Measurements from ENCODE around the gene SLC16A10.
"Not testable (repeated sequence)": the region's sequence is repeated elsewhere in the genome, so short reads cannot be mapped to it uniquely, and the experiment has no call there.

Gene SLC16A10

DNA sequence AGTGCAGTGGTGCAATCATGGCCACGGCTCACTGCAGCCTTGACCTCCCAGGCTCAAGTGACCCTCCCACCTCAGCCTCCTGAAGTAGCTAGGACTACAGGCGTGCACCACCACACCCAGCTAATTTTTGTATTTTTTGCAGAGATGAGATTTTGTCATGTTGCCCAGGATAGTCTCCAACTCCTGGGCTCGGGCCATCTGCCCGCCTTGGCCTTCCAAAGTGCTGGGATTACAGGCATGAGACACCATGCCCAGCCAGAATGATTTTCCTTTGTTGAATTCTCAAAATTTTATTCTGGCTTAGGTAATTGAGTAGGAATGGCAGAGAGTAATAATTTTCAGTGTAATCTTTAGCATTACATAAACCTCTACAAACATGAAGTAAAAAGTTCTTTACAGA, 37.1 kb downstream of the SLC16A10 start:
- no peak for DNase-seq
- Histone ChIP-seq H3K36me3 (ENCODE audit: control insufficient read depth, insufficient read depth, low read length) (no peaks in the 10 kb centered on the region), H3K27ac (ENCODE audit: insufficient read depth, low read length, poor library complexity, severe bottlenecking) (no peak overlapping the region), H3K4me1 (ENCODE audit: control insufficient read depth, insufficient read depth, low read length, poor library complexity, severe bottlenecking) (no peaks in the 10 kb centered on the region), H3K4me3 (ENCODE audit: insufficient read depth, low read depth, low read length, poor library complexity, severe bottlenecking) (no peak overlapping the region), H3K9me3 (ENCODE audit: control insufficient read depth, low read length) (no peaks in the 10 kb centered on the region), H3K27me3 (replicated peaks; ENCODE audit: control insufficient read depth, insufficient read depth, low read length, poor library complexity, severe bottlenecking) (no peaks in the 10 kb centered on the region)

DNA sequence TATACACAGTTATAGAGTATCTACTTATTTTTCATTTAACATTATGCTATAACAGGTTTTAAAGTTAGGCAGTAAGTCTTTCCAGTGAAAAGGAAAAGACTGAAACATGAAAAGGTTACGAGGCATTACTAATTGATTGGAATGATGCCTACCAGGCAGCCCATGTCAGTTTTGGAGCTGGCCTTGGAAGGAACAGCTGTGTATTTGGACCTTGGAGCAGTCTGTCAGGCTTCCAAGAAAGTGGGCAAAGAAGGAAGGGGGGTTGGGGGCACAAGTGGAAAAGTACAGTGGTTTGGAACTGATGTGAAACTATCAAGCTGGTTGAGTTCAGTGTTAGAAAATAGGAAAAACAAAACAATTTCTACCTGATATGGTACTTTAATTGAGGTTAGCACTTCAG, 41.7 kb downstream of the SLC16A10 start:
- H3K27me3 ChIP-seq (replicated peaks; ENCODE audit: control insufficient read depth, insufficient read depth, low read length, poor library complexity, severe bottlenecking), result no peaks in the 10 kb centered on the region
- no peak for DNase-seq
- H3K4me1 ChIP-seq (ENCODE audit: control insufficient read depth, insufficient read depth, low read length, poor library complexity, severe bottlenecking), result no peaks in the 10 kb centered on the region
- no peaks in the 10 kb centered on the region for H3K9me3 ChIP-seq (ENCODE audit: control insufficient read depth, low read length)
- H3K4me3 ChIP-seq (ENCODE audit: insufficient read depth, low read depth, low read length, poor library complexity, severe bottlenecking), result no peak overlapping the region
- no peak overlapping the region for H3K27ac ChIP-seq (ENCODE audit: insufficient read depth, low read length, poor library complexity, severe bottlenecking)
- no peaks in the 10 kb centered on the region for H3K36me3 ChIP-seq (ENCODE audit: control insufficient read depth, insufficient read depth, low read length)

GRCh38 chr6:111131018-111131417, 43.7 kb downstream of the SLC16A10 start:
- not testable (repeated sequence) for H3K27ac ChIP-seq (ENCODE audit: insufficient read depth, low read length, poor library complexity, severe bottlenecking); H3K36me3 ChIP-seq (ENCODE audit: control insufficient read depth, insufficient read depth, low read length); H3K27me3 ChIP-seq (replicated peaks; ENCODE audit: control insufficient read depth, insufficient read depth, low read length, poor library complexity, severe bottlenecking); DNase-seq; H3K9me3 ChIP-seq (ENCODE audit: control insufficient read depth, low read length); H3K4me1 ChIP-seq (ENCODE audit: control insufficient read depth, insufficient read depth, low read length, poor library complexity, severe bottlenecking); H3K4me3 ChIP-seq (ENCODE audit: insufficient read depth, low read depth, low read length, poor library complexity, severe bottlenecking)

DNA sequence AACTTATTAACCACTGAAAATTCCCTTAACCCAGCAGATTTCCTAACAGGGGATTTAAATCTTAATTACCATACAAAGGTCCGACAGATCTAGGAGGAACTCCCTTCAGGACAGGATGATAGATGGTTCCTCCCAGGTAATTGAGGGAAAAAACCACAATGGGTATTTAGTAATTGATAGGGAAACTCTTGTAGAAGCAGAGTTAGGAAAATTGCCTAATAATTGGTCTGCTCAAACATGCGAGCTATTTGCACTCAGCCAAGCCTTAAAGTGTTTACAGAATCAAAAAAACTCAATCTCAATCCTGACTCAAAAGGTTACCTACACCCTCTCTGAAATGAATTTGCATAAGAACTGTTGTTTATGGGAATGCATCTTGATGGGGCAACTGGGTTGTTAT, 45.4 kb downstream of the SLC16A10 start:
- H3K4me1 ChIP-seq (ENCODE audit: control insufficient read depth, insufficient read depth, low read length, poor library complexity, severe bottlenecking); H3K4me3 ChIP-seq (ENCODE audit: insufficient read depth, low read depth, low read length, poor library complexity, severe bottlenecking); H3K36me3 ChIP-seq (ENCODE audit: control insufficient read depth, insufficient read depth, low read length); H3K9me3 ChIP-seq (ENCODE audit: control insufficient read depth, low read length); DNase-seq; H3K27ac ChIP-seq (ENCODE audit: insufficient read depth, low read length, poor library complexity, severe bottlenecking); H3K27me3 ChIP-seq (replicated peaks; ENCODE audit: control insufficient read depth, insufficient read depth, low read length, poor library complexity, severe bottlenecking): not testable (repeated sequence)

GRCh38 chr6:111134236-111134869, 47.0 kb downstream of the SLC16A10 start:
- H3K27ac ChIP-seq (ENCODE audit: insufficient read depth, low read length, poor library complexity, severe bottlenecking); H3K27me3 ChIP-seq (replicated peaks; ENCODE audit: control insufficient read depth, insufficient read depth, low read length, poor library complexity, severe bottlenecking); H3K36me3 ChIP-seq (ENCODE audit: control insufficient read depth, insufficient read depth, low read length); DNase-seq; H3K4me1 ChIP-seq (ENCODE audit: control insufficient read depth, insufficient read depth, low read length, poor library complexity, severe bottlenecking); H3K9me3 ChIP-seq (ENCODE audit: control insufficient read depth, low read length); H3K4me3 ChIP-seq (ENCODE audit: insufficient read depth, low read depth, low read length, poor library complexity, severe bottlenecking): not testable (repeated sequence)

GRCh38 chr6:111137489-111138093, 50.3 kb downstream of the SLC16A10 start:
- not testable (repeated sequence) for H3K4me3 ChIP-seq (ENCODE audit: insufficient read depth, low read depth, low read length, poor library complexity, severe bottlenecking); H3K9me3 ChIP-seq (ENCODE audit: control insufficient read depth, low read length); H3K4me1 ChIP-seq (ENCODE audit: control insufficient read depth, insufficient read depth, low read length, poor library complexity, severe bottlenecking); H3K27me3 ChIP-seq (replicated peaks; ENCODE audit: control insufficient read depth, insufficient read depth, low read length, poor library complexity, severe bottlenecking); DNase-seq; H3K27ac ChIP-seq (ENCODE audit: insufficient read depth, low read length, poor library complexity, severe bottlenecking); H3K36me3 ChIP-seq (ENCODE audit: control insufficient read depth, insufficient read depth, low read length)

GRCh38 chr6:111147440-111147839, 60.1 kb downstream of the SLC16A10 start:
- no peak overlapping the region for H3K27ac ChIP-seq (ENCODE audit: insufficient read depth, low read length, poor library complexity, severe bottlenecking)
- H3K27me3 ChIP-seq (replicated peaks; ENCODE audit: control insufficient read depth, insufficient read depth, low read length, poor library complexity, severe bottlenecking), result no peaks in the 10 kb centered on the region
- H3K9me3 ChIP-seq (ENCODE audit: control insufficient read depth, low read length), result no peaks in the 10 kb centered on the region
- no peaks in the 10 kb centered on the region for H3K36me3 ChIP-seq (ENCODE audit: control insufficient read depth, insufficient read depth, low read length)
- no peak for DNase-seq
- no peaks in the 10 kb centered on the region for H3K4me1 ChIP-seq (ENCODE audit: control insufficient read depth, insufficient read depth, low read length, poor library complexity, severe bottlenecking)
- no peak overlapping the region for H3K4me3 ChIP-seq (ENCODE audit: insufficient read depth, low read depth, low read length, poor library complexity, severe bottlenecking)

DNA sequence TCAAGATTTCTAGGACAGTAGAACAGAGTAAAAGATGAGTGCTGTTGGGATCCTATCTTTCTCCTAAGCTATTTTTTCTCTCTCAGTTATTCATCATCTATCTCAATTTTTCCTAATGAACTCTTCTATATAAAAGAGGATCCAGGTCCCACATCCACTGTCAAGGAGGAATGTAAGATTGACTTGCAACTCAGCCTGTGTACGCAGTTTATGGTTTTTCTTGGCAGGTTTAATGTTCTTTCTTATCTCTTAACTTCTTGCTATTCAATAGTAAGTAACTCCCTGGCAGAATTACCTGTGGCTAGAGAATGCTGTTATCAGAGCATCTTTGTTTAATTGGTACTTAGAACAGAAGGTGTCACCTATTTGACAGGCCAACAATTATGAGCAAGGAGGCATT, 60.8 kb downstream of the SLC16A10 start:
- no peak for DNase-seq
- H3K36me3 ChIP-seq (ENCODE audit: control insufficient read depth, insufficient read depth, low read length), result no peaks in the 10 kb centered on the region
- no peak overlapping the region for H3K4me3 ChIP-seq (ENCODE audit: insufficient read depth, low read depth, low read length, poor library complexity, severe bottlenecking)
- H3K27ac ChIP-seq (ENCODE audit: insufficient read depth, low read length, poor library complexity, severe bottlenecking), result no peak overlapping the region
- no peaks in the 10 kb centered on the region for H3K27me3 ChIP-seq (replicated peaks; ENCODE audit: control insufficient read depth, insufficient read depth, low read length, poor library complexity, severe bottlenecking)
- H3K9me3 ChIP-seq (ENCODE audit: control insufficient read depth, low read length), result no peaks in the 10 kb centered on the region
- H3K4me1 ChIP-seq (ENCODE audit: control insufficient read depth, insufficient read depth, low read length, poor library complexity, severe bottlenecking), result no peaks in the 10 kb centered on the region

DNA sequence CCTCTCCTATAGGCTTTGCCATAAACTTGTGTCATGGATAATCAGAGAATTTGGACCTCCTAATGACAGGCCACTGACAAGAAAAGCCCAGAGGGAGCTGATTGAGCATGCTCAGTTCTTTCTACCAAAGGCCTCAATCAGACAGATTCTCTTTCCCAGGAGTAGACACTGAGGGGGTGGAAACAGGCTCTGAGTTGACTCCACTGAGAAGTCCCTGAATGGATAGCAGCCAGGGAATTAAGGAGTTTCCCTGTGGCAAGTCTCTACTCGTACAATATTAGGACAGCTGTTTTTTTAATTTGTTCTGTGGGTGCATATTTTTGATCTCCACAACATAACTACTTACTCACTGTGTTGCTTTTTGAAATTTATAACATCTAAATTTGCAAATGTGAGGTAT, 63.3 kb downstream of the SLC16A10 start:
- no peaks in the 10 kb centered on the region for H3K27me3 ChIP-seq (replicated peaks; ENCODE audit: control insufficient read depth, insufficient read depth, low read length, poor library complexity, severe bottlenecking)
- H3K36me3 ChIP-seq (ENCODE audit: control insufficient read depth, insufficient read depth, low read length), result no peaks in the 10 kb centered on the region
- H3K27ac ChIP-seq (ENCODE audit: insufficient read depth, low read length, poor library complexity, severe bottlenecking), result no peak overlapping the region
- no peak for DNase-seq
- H3K4me1 ChIP-seq (ENCODE audit: control insufficient read depth, insufficient read depth, low read length, poor library complexity, severe bottlenecking), result no peaks in the 10 kb centered on the region
- H3K4me3 ChIP-seq (ENCODE audit: insufficient read depth, low read depth, low read length, poor library complexity, severe bottlenecking), result no peak overlapping the region
- H3K9me3 ChIP-seq (ENCODE audit: control insufficient read depth, low read length), result no peaks in the 10 kb centered on the region

DNA sequence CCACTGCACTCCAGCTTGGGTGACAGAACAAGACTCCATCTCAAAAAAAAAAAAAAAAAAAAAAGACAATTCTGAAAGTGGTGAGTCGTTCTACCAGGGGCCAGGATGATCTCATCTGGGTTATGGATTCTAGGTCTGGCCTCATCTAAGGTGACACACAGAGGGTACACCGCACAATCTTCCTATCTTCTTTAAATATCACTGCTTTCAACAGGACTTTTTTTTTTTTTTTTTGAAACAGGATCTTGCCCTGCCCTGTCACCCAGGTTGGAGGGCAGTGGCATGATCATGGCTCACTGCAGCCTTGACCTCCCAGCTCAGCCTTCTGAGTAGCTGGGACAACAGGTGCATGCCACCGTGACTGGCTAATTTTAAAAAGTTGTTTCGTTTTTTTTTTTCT, 67.7 kb downstream of the SLC16A10 start:
- H3K27ac ChIP-seq (ENCODE audit: insufficient read depth, low read length, poor library complexity, severe bottlenecking), result no peak overlapping the region
- DNase-seq, result no peak
- no peaks in the 10 kb centered on the region for H3K27me3 ChIP-seq (replicated peaks; ENCODE audit: control insufficient read depth, insufficient read depth, low read length, poor library complexity, severe bottlenecking)
- no peaks in the 10 kb centered on the region for H3K36me3 ChIP-seq (ENCODE audit: control insufficient read depth, insufficient read depth, low read length)
- no peak overlapping the region for H3K4me3 ChIP-seq (ENCODE audit: insufficient read depth, low read depth, low read length, poor library complexity, severe bottlenecking)
- H3K9me3 ChIP-seq (ENCODE audit: control insufficient read depth, low read length), result no peaks in the 10 kb centered on the region
- H3K4me1 ChIP-seq (ENCODE audit: control insufficient read depth, insufficient read depth, low read length, poor library complexity, severe bottlenecking), result no peaks in the 10 kb centered on the region

All from effector memory CD4-positive, alpha-beta T cell (primary cell).